Adipocyte (in vitro differentiated cells): ENCODE data around the gene SELENOT.
"Not testable (repeated sequence)": the region's sequence is repeated elsewhere in the genome, so short reads cannot be mapped to it uniquely, and the experiment has no call there.

ENCODE experiments used
- DNase-seq: peaks from one replicate; pipeline ENCODE4 v3.0.0-alpha.2; 2015; ENCODE audit warnings: low read depth
- H3K27me3 ChIP-seq: replicated peaks from 2 replicates; pipeline ENCODE4 v1.7.0; 2013; ENCODE audit warnings: mild to moderate bottlenecking, low read length, moderate library complexity; ENCODE audit not compliant: control insufficient read depth, insufficient read depth
- H3K36me3 ChIP-seq: 2 replicates; pipeline ENCODE4 v1.7.0; 2013; ENCODE audit warnings: low read length, mild to moderate bottlenecking, moderate library complexity; ENCODE audit not compliant: control insufficient read depth, insufficient read depth, severe bottlenecking
- H3K4me1 ChIP-seq: 2 replicates; pipeline ENCODE4 v1.7.0; 2013; ENCODE audit warnings: mild to moderate bottlenecking, low read length, moderate library complexity; ENCODE audit not compliant: control insufficient read depth, insufficient read depth
- H3K4me3 ChIP-seq: 2 replicates; pipeline ENCODE4 v1.7.0; 2013; ENCODE audit warnings: mild to moderate bottlenecking, low read length, moderate library complexity
- H3K9ac ChIP-seq: 2 replicates; pipeline ENCODE4 v1.7.0; 2013; ENCODE audit warnings: mild to moderate bottlenecking, low read length, moderate library complexity
- H3K9me3 ChIP-seq: 2 replicates; pipeline ENCODE4 v1.7.0; 2013; ENCODE audit warnings: mild to moderate bottlenecking, low read length, moderate library complexity; ENCODE audit not compliant: control insufficient read depth

SELENOT gene

DNA sequence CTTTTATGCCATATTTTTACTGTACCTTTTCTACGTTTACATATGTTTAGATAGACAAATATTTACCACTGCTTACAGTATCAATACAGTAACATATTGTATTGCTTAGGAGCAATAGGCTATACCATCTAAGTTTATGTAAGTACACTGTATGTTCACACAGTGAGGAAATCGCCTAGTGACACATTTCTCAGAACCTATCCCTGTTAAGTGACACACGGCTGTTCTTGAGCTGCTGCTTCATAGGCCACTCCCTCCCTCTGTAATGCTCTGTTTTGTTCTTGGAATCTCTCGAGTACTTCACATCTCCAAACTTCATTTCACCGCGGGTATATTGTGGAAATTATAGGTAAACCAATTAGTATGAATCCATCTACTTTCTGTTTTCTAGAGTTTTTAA lies 13.4 kb upstream of the SELENOT start:
- H3K9me3 ChIP-seq: no peaks in the 10 kb centered on the region
- H3K4me3 ChIP-seq: no peak overlapping the region
- H3K4me1 ChIP-seq: no peaks in the 10 kb centered on the region
- H3K36me3 ChIP-seq: peaks cover 12% of the 10 kb centered on the region
- no peak overlapping the region for H3K9ac ChIP-seq
- DNase-seq: peak; percentile 12
- no peaks in the 10 kb centered on the region for H3K27me3 ChIP-seq

DNA sequence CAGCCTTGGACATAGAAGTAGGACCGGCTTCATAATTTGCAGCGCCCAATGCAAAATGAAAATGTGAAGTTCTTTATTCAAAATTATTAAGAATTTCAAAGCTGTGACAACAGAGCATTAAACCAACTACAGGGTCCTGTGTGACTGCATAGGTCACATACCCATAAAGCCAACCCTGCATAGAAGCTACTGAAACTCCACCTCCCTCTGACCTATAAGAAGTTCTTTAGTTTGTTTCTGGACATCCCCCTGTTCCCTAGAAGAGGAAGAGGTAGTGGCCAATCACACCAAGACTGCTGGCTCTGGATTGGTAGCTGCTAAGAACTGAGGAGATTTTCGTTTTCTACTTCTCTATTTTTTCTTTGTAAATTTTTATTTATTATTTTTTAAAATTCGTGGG lies 9.0 kb upstream of the SELENOT start:
- Histone ChIP-seq H3K9me3 (no peaks in the 10 kb centered on the region), H3K9ac (no peak overlapping the region), H3K36me3 (no peaks in the 10 kb centered on the region), H3K4me3 (no peak overlapping the region), H3K4me1 (peaks cover under 1% of the 10 kb centered on the region), H3K27me3 (no peaks in the 10 kb centered on the region)
- DNase-seq: no peak

DNA sequence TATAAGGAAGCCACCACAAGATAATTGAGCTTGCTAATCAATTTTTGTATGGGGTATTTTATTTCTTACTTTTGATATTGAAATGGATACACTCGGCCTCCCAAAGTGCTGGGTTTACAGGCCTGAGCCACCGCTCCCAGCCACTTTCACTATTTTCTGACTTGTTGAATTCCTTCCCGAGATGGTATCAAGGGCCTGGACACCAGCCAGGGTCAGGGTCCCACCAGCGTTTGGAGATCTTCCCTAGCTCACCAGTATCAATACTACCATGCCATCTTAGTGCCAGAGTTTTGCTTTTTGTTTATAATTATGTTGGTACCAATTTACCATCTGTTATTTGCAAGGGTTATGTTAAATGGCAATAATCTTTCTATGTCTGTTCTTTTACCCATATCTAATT lies 5.5 kb upstream of the SELENOT start:
- no peak overlapping the region for H3K9ac ChIP-seq
- no peaks in the 10 kb centered on the region for H3K36me3 ChIP-seq
- no peaks in the 10 kb centered on the region for H3K27me3 ChIP-seq
- H3K4me3 ChIP-seq: no peak overlapping the region
- DNase-seq: no peak
- no peaks in the 10 kb centered on the region for H3K9me3 ChIP-seq
- H3K4me1 ChIP-seq: peaks cover 12% of the 10 kb centered on the region

- Histone ChIP-seq H3K36me3 (no peaks in the 10 kb centered on the region), H3K4me3 (no peak overlapping the region), H3K9me3 (no peaks in the 10 kb centered on the region), H3K9ac (no peak overlapping the region), H3K4me1 (peaks cover 18% of the 10 kb centered on the region), H3K27me3 (no peaks in the 10 kb centered on the region)
- DNase-seq: no peak
These were observed 3.4 kb upstream of the SELENOT start for GRCh38 chr3:150599611-150600297.

GRCh38 chr3:150600647-150601530 lies 2.2 kb upstream of the SELENOT start:
- H3K9ac ChIP-seq, DNase-seq, H3K9me3 ChIP-seq, H3K36me3 ChIP-seq, H3K27me3 ChIP-seq, H3K4me3 ChIP-seq: not testable (repeated sequence)
- H3K4me1 ChIP-seq: peaks cover 28% of the 10 kb centered on the region

GRCh38 chr3:150602426-150603152 lies 532 bp upstream of the SELENOT start:
- Histone ChIP-seq H3K9me3 (no peaks in the 10 kb centered on the region), H3K27me3 (no peaks in the 10 kb centered on the region), H3K4me3 (peak overlapping the region; percentile 89), H3K36me3 (no peaks in the 10 kb centered on the region), H3K9ac (peak overlapping the region; percentile 94), H3K4me1 (peaks cover 33% of the 10 kb centered on the region)
- DNase-seq: no peak

DNA sequence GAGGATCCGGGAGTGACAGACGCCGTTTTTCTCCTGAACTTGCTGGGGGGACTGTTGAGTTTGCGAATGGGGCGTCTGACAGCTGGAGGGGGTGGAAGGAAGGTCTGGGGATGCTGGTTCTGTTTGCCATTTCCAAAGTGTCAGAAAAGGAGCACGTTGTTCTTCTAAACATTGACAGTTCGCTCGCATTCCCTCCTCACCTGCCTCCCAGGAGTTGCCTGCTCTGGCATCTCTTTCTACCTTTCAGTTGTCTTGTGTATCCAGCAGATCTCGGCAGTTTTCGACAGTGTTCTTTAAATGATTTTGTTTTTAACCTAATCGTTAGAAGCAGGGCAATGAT lies 829 bp downstream of the SELENOT start:
- Histone ChIP-seq H3K27me3 (no peaks in the 10 kb centered on the region), H3K4me1 (peaks cover 33% of the 10 kb centered on the region), H3K4me3 (peak overlapping the region; percentile 89), H3K9ac (peak overlapping the region; percentile 94), H3K9me3 (no peaks in the 10 kb centered on the region), H3K36me3 (no peaks in the 10 kb centered on the region)
- DNase-seq: no peak

GRCh38 chr3:150605998-150606641 lies 3.0 kb downstream of the SELENOT start:
- H3K9me3 ChIP-seq: no peaks in the 10 kb centered on the region
- no peak for DNase-seq
- H3K9ac ChIP-seq: no peak overlapping the region
- H3K27me3 ChIP-seq: no peaks in the 10 kb centered on the region
- no peak overlapping the region for H3K4me3 ChIP-seq
- H3K4me1 ChIP-seq: peaks cover 24% of the 10 kb centered on the region
- H3K36me3 ChIP-seq: no peaks in the 10 kb centered on the region

DNA sequence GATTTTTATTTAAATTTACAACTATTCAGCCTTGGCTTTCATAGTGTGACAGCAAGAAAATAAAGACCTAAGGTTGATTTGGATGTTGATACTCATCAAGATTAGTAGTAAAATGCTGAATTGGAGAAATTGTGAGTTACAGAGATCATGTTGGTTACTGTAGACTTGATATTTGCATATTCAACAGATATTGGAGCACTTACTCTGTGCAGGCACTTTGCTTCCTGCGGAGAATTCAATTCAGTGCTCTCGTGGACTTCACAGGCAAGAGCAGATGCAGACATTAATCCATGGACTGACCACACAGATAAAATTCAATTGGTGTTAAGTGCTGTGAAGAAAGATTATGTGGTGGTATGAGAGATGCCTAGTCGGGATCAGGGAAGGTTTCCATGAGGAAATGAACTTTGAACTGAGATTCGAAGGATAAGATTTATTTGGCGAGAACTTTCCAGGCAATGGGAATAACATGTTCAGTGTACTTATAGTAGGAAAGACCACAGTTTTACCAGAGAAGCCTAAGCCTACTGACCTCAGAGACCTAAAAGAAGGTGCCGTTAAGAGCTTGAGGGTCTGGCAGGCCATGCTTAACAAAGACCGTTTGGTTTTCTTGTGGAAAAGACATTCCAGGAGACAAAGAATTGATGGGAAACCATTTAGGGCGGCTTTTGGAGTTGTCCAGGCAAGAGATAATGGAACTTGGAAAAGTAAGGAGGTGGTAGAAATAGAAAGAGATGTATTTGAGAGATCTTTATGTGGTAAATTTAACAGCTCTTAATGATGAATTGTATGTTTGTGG lies 4.3 kb downstream of the SELENOT start:
- no peak for DNase-seq
- no peaks in the 10 kb centered on the region for H3K9me3 ChIP-seq
- H3K36me3 ChIP-seq: peaks cover 6% of the 10 kb centered on the region
- no peak overlapping the region for H3K4me3 ChIP-seq
- no peaks in the 10 kb centered on the region for H3K27me3 ChIP-seq
- no peak overlapping the region for H3K9ac ChIP-seq
- H3K4me1 ChIP-seq: peaks cover 23% of the 10 kb centered on the region

DNA sequence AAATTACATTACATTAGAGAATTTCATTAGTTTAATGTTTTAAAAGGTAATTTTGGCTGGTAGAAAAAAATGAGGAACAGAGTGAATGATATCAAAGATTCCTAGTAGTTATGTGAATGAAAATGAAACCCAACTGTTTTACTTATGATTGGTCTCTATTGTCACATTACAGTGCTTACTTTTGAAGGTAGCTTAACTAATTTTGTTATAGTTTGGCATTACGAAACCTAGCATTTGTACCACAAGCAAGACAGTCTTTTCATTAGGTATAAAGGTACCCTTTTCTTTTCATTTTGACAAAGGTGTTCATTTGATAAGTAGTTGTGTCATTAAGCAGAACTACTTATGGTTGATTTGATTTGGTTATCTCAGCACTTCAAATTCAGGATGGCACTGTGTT lies 6.9 kb downstream of the SELENOT start:
- Histone ChIP-seq H3K4me3 (no peak overlapping the region), H3K9me3 (no peaks in the 10 kb centered on the region), H3K9ac (no peak overlapping the region), H3K27me3 (no peaks in the 10 kb centered on the region), H3K4me1 (peaks cover 13% of the 10 kb centered on the region), H3K36me3 (peaks cover 13% of the 10 kb centered on the region)
- no peak for DNase-seq
